Gastroesophageal sphincter (tissue), 4 donors: Measurements from ENCODE around the gene PLPPR4. TPM values are rescaled to one million over a fixed set of nuclear protein-coding genes. Genes with fewer than 3 reads are reported as not detected.
"Not testable (repeated sequence)": the region's sequence is repeated elsewhere in the genome, so short reads cannot be mapped to it uniquely, and the experiment has no call there.

Experiments
- ATAC-seq: fragments of 150-250 bp; one replicate; pipeline ENCODE4 v1.9.1; 2016; ENCODE audit warnings: mild to moderate bottlenecking, moderate library complexity
- H3K27ac ChIP-seq, 4 donors: fragments of 200-600 bp; sonication (generic) in 3 of 4; 1 replicate in 3 of 4; 2 replicates in 1 of 4; pipeline ENCODE4 v1.5.1; 2016 to 2019
- H3K27me3 ChIP-seq: fragments of 200-600 bp; sonication (generic); one replicate; pipeline ENCODE4 v1.5.1; 2019
- H3K36me3 ChIP-seq, 2 donors: fragments of 200-600 bp; sonication (generic); one replicate each; pipeline ENCODE4 v1.5.1; 2019; ENCODE audit warnings: control low read depth in 1 of 2
- H3K4me1 ChIP-seq, 3 donors: fragments of 200-600 bp; sonication (generic); 1 replicate in 2 of 3; 2 replicates in 1 of 3; pipeline ENCODE4 v1.5.1; 2016 to 2019; ENCODE audit warnings: control low read depth in 2 of 3
- H3K4me3 ChIP-seq, 2 donors: fragments of 200-600 bp; sonication (generic); one replicate each; pipeline ENCODE4 v1.5.1; 2019; ENCODE audit warnings: mild to moderate bottlenecking in 1 of 2, moderate library complexity in 1 of 2
- H3K9me3 ChIP-seq, 3 donors: fragments of 200-600 bp; sonication (generic); one replicate each; pipeline ENCODE4 v1.5.1; 2017 to 2019; ENCODE audit warnings: control low read depth in 2 of 3
- CTCF ChIP-seq, 4 experiments: fragments of 200-600 bp in 2 of 4; fragments of 450-650 bp in 2 of 4; sonication (generic) in 1 of 4; IDR thresholded peaks; one replicate each; pipeline ENCODE4 v1.5.1; 2017 to 2019; ENCODE audit warnings: antibody characterized with exemption in 4 of 4, mild to moderate bottlenecking in 2 of 4, moderate library complexity in 2 of 4
- EP300 ChIP-seq: sonication (generic); formaldehyde crosslinking; IDR thresholded peaks from one replicate; pipeline ENCODE4 v1.6.1; 2017; ENCODE audit warnings: antibody characterized with exemption, mild to moderate bottlenecking
- POLR2A ChIP-seq, 2 donors: fragments of 450-650 bp; IDR thresholded peaks; one replicate each; pipeline ENCODE4 v1.6.1; 2017; ENCODE audit warnings: antibody characterized with exemption in 2 of 2, mild to moderate bottlenecking in 2 of 2, moderate library complexity in 1 of 2
- POLR2AphosphoS5 ChIP-seq: sonication (generic); formaldehyde crosslinking; IDR thresholded peaks from one replicate; pipeline ENCODE4 v1.6.1; 2017; ENCODE audit warnings: antibody characterized with exemption
- WGBS, 2 donors: methylation state at CpG; one replicate each; pipeline ENCODE4 v1.1.5; 2018; ENCODE audit warnings: low coverage in 1 of 2; 5-methylcytosine and 5-hydroxymethylcytosine counted together
- total RNA-seq, 4 donors: library from RNA; depleted of rRNA; stranded (reverse); fragments of >200 nt; gene quantifications; one replicate each; pipeline ENCODE4 v1.1.0, GENCODE V29; 2016

The PLPPR4 gene
- total RNA-seq, 4 donors from 2014 or later: 0.77 to 2.8 (median 1.2) TPM

DNA sequence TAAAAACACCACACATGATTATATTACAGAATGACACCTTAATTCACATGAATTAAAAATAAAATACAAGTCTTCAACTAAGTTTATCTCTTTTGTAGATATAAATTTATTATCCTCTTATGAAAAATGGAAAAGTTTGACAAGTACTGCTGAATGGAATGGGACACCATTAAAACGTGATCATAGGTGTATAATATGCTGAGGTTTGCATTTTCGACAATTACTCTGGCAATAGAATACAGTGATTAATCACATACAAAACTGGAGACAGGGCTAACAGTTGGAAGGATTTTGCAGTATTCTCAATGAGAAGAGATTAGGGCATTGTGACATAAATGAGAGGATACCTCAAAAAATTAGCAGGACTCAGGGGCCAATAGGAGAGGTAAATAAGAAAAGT is 17.1 kb upstream of the PLPPR4 start:
- H3K4me3 ChIP-seq: no peak overlapping the region
- no peaks in the 10 kb centered on the region for H3K4me1 ChIP-seq
- TF ChIP-seq EP300 (no peak), CTCF (IDR thresholded peaks at IDR 0.05) (no peak), POLR2AphosphoS5 (no peak), POLR2A (IDR thresholded peaks at IDR 0.05) (no peak)
- H3K27ac ChIP-seq: no peak overlapping the region
- ATAC-seq: no peak
- 74 to 89% methylated on average over 2 of the region's 2 CpGs for WGBS, 2 donors
- H3K36me3 ChIP-seq: no peaks in the 10 kb centered on the region
- H3K9me3 ChIP-seq: peaks cover 0 to 10% (median 0%) of the 10 kb centered on the region in 3 donors
- H3K27me3 ChIP-seq: no peaks in the 10 kb centered on the region

- TF ChIP-seq POLR2A (IDR thresholded peaks at IDR 0.05): no peak
- no peak for TF ChIP-seq CTCF (IDR thresholded peaks at IDR 0.05)
- TF ChIP-seq POLR2AphosphoS5: no peak
- TF ChIP-seq EP300: no peak
- no peaks in the 10 kb centered on the region for H3K4me1 ChIP-seq
- ATAC-seq: no peak
- no peaks in the 10 kb centered on the region for H3K36me3 ChIP-seq
- 62 to 100% methylated on average over 2 to 5 of the region's 5 CpGs for WGBS, 2 donors
- no peak overlapping the region for H3K4me3 ChIP-seq
- no peak overlapping the region for H3K27ac ChIP-seq
- H3K9me3 ChIP-seq: peaks cover 0 to 8% (median 0%) of the 10 kb centered on the region in 3 donors
- H3K27me3 ChIP-seq: no peaks in the 10 kb centered on the region
Measured at GRCh38 chr1:99250728-99251127, 13.6 kb upstream of the PLPPR4 start.

GRCh38 chr1:99251308-99251707 is 13.0 kb upstream of the PLPPR4 start:
- Histone ChIP-seq H3K27me3 (no peaks in the 10 kb centered on the region), H3K9me3 (peaks cover 0 to 2% (median 0%) of the 10 kb centered on the region in 3 donors), H3K27ac (no peak overlapping the region), H3K4me1 (no peaks in the 10 kb centered on the region), H3K4me3 (no peak overlapping the region), H3K36me3 (no peaks in the 10 kb centered on the region)
- WGBS, 2 donors: 100% methylated on average over 1 of the region's 1 CpG
- no peak for TF ChIP-seq EP300
- no peak for TF ChIP-seq POLR2AphosphoS5
- no peak for TF ChIP-seq POLR2A (IDR thresholded peaks at IDR 0.05)
- no peak for TF ChIP-seq CTCF (IDR thresholded peaks at IDR 0.05)
- ATAC-seq: no peak

GRCh38 chr1:99252630-99253029 is 11.7 kb upstream of the PLPPR4 start:
- H3K27me3 ChIP-seq: no peaks in the 10 kb centered on the region
- no peaks in the 10 kb centered on the region for H3K4me1 ChIP-seq
- WGBS, 2 donors: 83 to 93% methylated on average over 2 of the region's 2 CpGs
- H3K4me3 ChIP-seq: no peak overlapping the region
- no peak for ATAC-seq
- no peaks in the 10 kb centered on the region for H3K36me3 ChIP-seq
- H3K27ac ChIP-seq: no peak overlapping the region
- TF ChIP-seq CTCF (IDR thresholded peaks at IDR 0.05): no peak
- TF ChIP-seq EP300: no peak
- H3K9me3 ChIP-seq: no peaks in the 10 kb centered on the region

- 90 to 100% methylated on average over 2 to 3 of the region's 3 CpGs for WGBS, 2 donors
- H3K27ac ChIP-seq, H3K36me3 ChIP-seq, H3K9me3 ChIP-seq, H3K4me3 ChIP-seq, ATAC-seq: not testable (repeated sequence)
- peaks cover 0 to 14% (median 0%) of the 10 kb centered on the region in 3 donors for H3K4me1 ChIP-seq
- H3K27me3 ChIP-seq: peaks cover 14% of the 10 kb centered on the region
Measured at GRCh38 chr1:99260402-99260801, 3.9 kb upstream of the PLPPR4 start.

DNA sequence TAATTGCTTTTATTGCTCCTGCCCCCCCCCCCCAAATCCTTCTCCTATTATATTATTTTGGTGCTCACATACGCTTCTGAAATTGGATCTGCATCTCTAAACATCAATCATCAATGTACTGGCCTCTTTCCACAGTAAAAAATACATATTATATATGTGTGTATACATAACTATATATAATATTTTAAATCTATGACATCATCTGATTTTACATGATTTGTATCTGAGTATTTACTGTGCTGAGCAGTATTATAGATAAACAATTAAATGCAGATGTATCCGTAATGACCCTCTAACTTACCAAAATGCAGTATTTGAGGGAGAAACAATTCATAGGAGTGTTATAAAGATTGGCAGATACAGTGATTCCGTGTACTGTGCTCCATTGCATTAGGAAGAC is 832 bp downstream of the PLPPR4 start:
- WGBS, 2 donors: 45 to 63% methylated on average over 3 of the region's 3 CpGs
- ATAC-seq: no peak

More for the DNA sequence above, 832 bp downstream of the PLPPR4 start:
- H3K4me3 ChIP-seq: peak overlapping the region in 1 of 2 donors; percentile 51
- TF ChIP-seq CTCF (IDR thresholded peaks at IDR 0.05): no peak
- TF ChIP-seq POLR2A (IDR thresholded peaks at IDR 0.05): no peak
- no peak for TF ChIP-seq EP300
- H3K9me3 ChIP-seq: no peaks in the 10 kb centered on the region
- H3K36me3 ChIP-seq: no peaks in the 10 kb centered on the region
- H3K27me3 ChIP-seq: peaks cover 16% of the 10 kb centered on the region
- peaks cover 0 to 14% (median 0%) of the 10 kb centered on the region in 3 donors for H3K4me1 ChIP-seq
- H3K27ac ChIP-seq: no peak overlapping the region
